ENCODE results near the gene NPNT.
"Not testable (repeated sequence)": the region's sequence is repeated elsewhere in the genome, so short reads cannot be mapped to it uniquely, and the experiment has no call there.

NPNT gene, protein sequence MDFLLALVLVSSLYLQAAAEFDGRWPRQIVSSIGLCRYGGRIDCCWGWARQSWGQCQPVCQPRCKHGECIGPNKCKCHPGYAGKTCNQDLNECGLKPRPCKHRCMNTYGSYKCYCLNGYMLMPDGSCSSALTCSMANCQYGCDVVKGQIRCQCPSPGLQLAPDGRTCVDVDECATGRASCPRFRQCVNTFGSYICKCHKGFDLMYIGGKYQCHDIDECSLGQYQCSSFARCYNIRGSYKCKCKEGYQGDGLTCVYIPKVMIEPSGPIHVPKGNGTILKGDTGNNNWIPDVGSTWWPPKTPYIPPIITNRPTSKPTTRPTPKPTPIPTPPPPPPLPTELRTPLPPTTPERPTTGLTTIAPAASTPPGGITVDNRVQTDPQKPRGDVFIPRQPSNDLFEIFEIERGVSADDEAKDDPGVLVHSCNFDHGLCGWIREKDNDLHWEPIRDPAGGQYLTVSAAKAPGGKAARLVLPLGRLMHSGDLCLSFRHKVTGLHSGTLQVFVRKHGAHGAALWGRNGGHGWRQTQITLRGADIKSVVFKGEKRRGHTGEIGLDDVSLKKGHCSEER

DNA sequence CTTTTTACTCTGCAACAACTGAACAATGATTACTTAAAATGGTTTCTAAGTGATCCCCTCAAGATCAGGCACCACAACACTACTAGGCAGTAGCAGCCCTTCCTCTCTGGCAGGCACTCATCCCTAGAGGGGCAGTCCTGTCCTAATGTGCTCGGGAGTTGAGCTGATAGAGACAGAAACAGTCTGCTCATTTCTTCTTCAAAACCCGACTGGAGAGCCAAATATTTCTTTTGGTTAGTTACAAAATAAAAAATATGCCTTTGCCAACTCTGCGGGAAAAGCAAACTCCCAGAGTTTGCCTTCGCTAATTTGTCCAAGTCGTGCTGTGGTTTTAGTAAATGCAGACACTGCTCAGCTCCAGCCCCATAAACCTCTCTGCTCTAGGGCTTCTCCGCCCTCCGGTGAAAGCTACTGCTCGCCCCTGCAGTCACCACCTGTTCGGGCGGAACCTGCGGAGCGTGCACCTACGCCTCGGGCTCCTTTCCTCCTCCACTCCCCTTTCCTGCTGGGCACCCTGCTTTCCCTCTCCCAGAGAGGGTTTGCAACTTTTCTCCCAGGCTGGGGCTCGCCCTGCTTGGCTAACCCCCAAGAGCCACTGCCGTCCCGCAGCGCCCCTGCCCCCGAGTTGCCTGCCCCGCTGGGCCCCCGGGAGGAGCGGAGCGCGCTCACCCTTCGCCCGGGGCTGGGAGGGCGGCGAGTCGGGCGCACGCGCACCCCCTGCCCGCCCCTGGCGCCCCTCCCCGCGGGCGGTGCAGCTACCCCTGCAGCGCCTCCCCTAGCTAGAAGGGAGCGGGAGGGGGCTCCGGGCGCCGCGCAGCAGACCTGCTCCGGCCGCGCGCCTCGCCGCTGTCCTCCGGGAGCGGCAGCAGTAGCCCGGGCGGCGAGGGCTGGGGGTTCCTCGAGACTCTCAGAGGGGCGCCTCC, at the start of gene NPNT:
Gene NPNT (plus strand): TSS at position 812 of the 923 bp plus-strand sequence. CDS start 182 bp downstream, outside the sequence.
- DNase-seq (ENCODE audit: low spot score), result no peak

DNA sequence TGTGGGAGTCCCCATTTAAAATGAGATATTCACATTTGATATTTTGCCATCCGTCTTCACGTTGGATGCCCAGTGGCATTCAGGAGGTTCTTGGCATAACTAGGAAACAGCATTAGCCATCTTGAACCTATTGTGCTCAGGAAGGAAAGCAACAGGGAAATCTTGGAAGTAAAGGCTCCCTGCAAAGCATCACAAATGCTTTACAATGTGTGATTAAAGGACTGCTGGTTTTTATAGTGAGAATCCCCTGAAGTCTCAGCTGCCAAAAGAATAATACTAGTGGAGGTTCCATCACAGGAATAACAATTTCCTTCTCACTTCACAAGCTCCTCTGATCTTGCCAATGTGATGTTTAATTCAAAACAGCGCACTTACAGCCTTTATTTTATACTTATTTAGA, 49.7 kb upstream of the NPNT start:
- no peak for DNase-seq (ENCODE audit: low spot score)

DNA sequence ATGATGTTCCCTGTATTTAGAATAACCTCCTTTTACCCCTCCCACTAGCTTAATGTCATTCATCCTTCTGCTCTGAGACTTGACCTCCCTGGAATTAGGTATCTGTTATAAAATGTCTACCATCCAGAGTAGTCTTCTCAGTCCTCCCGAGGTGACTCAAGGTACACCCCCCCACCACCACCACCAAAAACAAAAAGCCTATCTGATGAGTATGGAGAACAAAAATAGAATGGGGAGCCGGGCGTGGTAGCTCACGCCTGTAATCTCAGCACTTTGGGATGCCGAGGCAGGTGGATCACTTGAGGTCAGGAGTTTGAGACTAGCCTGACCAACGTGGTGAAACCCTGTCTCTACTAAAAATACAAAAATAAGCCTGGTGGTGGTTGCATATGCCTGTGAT, 46.9 kb upstream of the NPNT start:
- not testable (repeated sequence) for DNase-seq (ENCODE audit: low spot score)

DNA sequence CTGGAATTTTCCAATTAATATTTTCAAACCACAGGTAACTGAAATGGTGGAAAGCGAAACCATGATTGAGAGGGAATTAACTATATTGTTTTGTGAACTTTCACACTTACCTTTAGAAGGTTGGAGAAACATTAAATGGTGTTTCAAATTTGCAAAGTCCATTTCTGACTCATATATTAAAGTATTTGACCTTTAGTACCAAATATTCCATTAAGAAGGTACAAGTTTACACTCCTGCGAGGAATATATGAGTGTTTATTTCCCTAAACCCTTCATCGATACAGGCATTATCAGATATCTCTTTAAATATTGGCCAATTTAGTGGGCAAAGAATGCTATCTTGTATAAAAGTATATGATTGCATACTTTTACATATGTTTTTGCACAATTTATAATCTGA, 44.1 kb upstream of the NPNT start:
- no peak for DNase-seq (ENCODE audit: low spot score)

DNA sequence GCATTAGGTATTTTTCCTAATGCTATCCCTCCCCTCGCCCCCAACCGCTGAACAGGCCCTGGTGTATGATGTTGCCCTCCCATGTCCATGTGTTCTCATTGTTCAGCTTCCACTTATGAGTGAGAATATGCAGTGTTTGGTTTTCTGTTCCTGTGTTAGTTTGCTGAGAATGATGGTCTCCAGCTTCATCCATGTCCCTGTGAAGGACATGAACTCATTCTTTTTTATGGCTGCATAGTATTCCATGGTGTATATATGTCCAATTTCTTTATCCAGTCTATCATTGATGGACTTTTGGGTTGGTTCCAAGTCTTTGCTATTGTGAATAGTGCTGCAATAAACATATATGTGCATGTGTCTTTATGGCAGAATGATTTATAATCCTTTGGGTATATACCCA, 43.0 kb upstream of the NPNT start:
- not testable (repeated sequence) for DNase-seq (ENCODE audit: low spot score)

DNA sequence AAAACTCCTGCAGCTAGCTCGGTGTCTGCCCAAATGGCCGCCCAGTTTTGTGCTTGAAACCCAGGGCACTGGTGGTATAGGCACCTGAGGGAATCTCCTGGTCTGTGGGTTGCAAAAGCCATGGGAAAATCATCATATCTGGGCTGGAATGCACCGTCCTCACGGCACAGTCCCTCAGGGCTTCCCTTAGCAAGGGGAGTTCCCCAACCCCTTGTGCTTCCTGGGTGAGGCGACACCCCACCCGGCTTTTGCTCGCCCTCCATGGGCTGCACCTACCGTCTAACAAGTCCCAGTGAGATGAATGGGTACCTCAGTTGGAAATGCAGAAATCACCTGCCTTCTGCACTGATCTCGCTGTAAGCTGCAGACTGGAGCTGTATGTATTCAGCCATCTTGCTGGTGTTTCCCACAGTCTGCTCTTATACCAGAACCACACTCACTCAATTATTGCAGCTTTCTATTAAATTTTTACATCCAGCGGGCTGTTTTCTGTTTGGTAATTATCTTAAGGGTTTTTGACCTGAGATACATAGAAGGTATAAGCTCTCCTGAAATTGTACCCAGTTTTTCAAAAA, 36.7 kb upstream of the NPNT start:
- no peak for DNase-seq (ENCODE audit: low spot score)

DNA sequence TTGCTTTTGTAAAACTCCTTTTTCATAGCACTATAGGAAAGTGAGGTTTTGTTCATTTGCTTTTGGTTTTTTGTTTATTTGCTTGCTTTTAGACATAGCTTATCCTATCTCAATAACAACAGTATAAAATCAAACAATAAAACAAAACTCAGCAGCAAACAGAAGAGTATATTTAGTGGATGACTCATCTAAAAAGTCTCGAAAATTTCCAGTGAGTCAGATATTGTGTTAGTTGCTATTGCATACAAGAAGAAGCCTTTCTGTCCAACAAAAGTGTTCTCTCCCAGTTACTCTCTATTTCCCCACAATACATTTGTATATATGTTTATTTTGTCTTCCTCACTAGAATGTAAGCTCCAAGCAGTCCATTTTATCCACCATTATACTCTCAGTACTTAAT, 36.0 kb upstream of the NPNT start:
- DNase-seq (ENCODE audit: low spot score), result no peak

DNA sequence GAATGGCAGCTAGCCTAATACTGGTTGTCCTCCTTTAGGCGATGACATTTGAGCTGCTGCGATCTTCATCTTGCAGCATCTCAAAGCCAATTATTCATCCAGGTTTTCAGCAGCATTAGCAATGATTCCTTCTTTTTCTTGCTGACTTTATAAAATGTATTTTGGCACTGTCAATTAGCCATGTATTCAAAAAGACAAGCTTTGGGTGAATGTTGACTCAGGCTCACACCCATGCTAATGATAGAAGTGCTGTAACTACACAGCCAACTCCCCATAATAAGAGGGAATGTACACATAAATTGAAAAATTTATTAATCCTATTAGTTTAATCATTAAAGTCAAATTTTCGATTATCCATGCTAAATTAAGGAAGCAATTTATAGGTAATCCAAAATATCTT, 24.3 kb upstream of the NPNT start:
- DNase-seq (ENCODE audit: low spot score), result no peak

DNA sequence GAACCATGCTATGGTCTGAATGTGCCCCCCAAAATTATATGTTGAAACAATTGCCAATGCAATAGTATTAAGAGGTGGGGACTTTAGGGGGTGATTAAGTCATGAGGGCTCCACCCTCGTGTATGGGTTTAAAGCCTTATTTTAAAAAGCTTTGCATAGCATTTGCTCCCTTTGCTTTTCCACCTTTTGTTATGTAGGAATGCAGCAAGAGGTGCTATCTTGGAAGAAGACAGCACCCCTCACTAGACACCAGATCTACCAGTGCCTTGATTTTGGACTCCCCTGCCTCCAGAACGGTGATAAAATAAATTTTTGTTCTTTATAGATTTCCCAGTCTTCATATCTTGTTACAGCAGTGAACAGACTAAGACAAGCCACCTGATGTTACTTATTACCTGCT, 23.3 kb upstream of the NPNT start:
- no peak for DNase-seq (ENCODE audit: low spot score)

DNA sequence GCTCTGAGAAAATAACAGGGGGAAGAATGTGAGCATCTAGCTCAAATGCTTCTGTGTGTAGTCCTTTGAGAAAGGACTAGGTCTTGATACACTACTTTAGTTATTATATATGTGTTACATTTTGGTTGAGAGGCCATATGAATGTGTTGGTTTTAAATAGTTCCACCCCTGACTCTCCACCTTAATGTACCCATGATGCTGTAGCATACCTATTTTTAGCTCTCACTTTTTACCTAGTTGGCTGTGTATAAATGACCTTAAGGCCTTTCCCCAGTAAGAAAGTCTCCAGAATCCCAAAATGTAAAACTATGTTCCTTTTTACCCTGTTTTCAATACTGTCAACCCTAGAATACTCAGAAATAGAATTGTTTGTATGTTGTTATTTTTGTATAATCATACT, 20.0 kb upstream of the NPNT start:
- no peak for DNase-seq (ENCODE audit: low spot score)

DNA sequence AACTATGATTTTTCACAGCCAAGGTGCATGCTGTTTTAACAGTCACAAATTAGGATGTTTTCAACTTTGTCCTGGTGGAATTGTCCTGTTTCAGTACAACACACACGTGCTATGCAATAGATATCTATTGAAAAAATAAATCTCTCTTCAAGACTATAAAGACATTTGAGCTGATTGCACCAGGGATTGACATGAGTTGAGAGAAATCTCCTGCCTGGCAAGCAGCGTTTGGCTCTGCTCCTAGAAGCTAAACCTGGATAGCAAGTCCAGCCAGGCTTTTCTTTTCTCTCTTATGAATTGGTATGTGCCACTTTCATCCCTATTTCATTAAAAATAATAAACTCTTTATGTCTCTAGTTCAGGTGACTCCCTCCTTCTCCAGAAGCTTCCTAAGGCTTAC, 16.6 kb upstream of the NPNT start:
- DNase-seq (ENCODE audit: low spot score), result no peak

DNA sequence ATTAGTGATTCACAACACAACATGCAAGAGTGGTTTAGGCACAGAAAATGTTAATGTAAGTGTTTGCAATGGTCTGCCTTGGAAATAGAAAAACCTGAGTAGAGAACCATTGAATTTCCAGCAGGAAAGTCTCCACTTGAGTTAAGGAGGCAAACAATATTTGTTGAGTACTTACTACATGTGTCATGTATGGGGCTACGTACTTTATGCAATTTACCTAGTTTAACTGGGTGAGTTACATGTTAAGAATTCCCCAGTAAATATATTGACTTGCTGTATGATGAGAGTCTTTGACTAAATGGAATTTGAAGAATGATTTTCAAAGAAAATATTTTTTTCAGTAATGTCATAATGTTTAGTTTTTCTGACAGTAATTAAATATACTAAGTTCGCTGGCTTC, 7.8 kb upstream of the NPNT start:
- no peak for DNase-seq (ENCODE audit: low spot score)

DNA sequence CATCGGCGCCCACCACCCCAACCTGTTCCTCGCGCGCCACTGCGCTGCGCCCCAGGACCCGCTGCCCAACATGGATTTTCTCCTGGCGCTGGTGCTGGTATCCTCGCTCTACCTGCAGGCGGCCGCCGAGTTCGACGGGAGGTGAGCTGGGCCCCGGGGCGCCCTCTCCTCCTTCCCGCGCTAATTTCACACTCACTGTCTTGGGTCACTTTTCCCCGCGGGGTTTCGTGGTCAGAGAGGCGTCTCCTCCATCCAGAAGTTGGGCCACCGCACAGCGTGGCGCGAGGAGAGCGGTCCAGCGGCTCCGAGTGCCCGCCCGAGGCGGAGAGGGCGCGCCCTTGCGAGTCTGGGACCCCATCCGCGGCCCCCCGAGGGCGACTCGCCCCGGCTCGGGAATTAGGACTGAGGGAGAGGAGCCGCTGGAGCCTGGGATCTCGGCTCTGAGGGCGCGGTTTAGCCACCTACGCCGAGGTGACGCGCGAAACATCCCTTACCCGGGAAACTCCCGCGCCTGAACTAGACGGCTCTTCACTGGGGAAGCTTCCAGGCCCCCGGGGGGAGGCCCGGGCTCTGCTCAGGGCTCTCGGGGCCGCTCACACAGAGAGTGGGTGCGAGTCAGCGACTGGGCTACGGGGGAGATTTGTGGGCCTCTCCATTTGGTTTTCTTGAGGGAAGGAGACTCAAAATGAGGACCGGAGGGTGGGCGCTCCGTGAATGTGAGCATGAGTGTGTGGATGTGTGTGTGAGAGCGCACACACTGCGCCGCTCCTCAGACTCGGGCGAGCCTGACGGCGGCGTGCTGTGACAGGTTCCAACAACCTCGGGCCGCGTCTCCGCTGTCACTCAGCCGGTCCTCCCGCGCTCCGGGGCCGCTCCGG, 551 bp downstream of the NPNT start:
- no peak for DNase-seq (ENCODE audit: low spot score)

DNA sequence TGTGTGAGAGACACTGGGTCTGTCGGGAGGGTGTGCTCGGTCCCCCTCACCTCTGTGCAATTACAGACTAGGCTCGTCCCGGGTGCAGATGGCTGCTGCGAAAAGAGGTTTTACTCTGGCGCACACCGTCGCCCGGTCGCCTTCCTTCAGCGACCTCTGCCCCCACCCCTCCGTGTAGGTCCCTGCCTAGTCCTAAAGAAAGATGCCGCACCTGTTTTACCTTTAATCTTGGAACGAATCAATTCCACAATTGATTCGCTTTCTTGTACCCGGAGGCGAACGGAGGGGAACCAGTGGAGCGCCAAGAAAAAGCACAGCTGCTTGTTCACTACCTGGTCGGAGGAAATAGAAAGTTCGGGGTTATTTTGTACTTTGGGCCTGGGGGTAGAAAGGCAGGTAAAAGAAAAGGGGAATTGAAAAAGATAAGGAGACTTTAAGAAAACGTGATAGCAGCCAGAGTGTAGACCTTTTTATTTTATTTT, 1.2 kb downstream of the NPNT start:
- no peak for DNase-seq (ENCODE audit: low spot score)

DNA sequence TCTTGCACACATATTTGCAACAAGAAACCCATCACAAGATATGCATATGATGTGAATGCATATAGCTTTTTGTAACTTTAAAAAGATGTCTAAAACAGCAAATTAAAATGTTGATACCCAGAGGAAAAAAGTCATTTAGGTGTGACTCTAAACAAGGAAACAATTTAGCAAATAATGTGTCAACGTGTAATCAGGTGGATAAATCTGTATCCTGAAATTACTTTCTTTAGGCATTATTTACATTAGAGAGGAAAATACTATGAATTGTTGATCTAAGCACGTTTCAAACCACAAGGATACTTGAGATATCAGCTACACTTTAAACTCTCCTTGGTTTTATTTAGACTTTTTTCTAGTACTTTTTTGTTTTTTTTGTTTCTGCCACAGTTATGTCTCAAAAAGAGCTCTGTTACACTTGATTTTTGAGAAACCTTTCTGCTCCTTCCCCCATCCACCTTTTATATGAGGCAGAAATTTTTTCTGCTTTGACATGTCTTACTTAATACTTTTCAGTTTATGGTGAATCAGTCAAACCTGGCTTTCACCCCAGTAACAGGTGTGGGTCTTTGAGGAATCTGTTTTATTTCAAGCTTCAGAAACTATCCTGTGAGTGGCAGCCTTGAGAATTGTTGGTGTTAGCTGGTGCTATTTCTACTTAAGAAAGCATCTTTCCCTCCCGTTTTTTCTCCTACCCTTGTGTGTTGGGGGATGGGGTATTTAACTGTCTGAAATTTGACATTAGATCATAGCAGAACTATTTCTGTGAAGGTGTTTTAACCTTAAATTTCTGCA, 1.9 kb downstream of the NPNT start:
- no peak for DNase-seq (ENCODE audit: low spot score)

DNA sequence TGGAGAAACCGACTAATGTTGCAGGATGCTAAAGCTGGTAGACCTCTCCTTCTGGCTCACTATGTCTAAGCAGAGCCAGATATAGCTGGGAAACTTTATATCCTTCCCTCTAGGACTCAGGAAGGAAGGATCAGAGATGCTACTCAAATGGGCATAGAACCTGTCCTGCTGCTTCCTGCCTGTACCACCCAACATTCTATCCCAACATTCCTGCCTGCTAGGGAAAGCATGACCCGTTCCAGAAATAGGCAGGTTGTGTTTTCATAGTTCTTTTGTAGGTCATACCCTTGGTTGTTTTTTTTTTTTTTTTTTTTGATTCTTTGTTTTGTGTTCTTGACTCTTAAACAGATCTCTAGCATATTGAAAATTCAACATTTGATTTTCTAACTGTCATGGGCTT, 5.3 kb downstream of the NPNT start:
- no peak for DNase-seq (ENCODE audit: low spot score)

DNA sequence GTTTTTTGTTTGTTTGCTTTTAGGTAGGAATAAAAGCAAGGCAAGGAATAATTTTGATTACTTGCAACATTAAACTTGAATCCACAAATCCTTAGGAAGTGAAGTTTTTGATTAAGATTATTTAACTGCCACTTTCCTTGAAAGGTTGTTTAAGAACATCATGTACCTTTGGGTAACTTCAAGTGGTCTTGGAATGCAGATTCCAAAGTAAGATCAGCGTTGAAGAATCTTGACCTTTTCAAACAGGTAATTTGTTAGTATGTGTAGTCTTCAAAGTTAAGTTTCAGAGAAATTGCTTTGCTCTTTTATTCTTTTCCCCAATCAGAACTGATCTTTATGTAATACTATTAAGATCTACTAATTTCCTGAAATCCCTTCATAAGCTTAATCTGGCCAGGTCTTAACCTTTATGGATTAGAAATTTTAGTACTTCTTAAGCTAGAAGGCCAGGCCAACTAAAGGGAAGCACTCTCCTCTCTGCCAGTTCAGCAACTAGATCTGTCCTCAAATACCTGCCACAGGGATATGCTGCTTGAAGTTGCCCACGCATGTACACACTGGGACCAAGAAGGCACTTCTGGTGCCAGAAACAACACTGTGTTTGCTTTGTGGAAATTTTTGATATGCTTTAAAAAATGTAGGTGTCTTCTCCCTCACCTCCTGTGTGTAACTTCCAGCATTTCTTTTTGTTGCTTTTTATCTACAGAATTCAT, 7.4 kb downstream of the NPNT start:
- DNase-seq (ENCODE audit: low spot score), result no peak

DNA sequence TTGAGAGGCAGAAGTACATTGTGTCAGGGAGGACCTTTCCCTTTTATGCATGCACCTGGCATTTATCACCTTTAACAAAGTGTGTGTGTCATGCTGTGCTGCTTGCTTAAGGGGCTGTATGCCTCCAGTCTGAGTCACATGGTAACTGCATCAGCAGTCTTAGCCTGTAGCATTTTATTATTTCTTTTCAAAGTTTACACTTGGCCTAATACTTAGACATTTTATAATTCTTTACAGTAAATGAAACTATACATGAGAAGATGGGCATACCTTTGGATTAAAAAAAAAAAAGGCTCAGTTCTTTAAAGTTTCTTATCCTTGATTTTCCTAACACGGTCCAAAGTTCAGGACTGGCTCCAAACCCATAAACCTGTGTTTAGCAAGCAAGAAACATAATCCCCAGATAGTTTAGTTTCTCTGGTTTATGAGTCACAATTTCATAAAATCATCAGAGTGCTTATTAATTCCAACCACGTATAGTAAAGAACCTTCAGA, 14.6 kb downstream of the NPNT start:
- DNase-seq (ENCODE audit: low spot score), result no peak

DNA sequence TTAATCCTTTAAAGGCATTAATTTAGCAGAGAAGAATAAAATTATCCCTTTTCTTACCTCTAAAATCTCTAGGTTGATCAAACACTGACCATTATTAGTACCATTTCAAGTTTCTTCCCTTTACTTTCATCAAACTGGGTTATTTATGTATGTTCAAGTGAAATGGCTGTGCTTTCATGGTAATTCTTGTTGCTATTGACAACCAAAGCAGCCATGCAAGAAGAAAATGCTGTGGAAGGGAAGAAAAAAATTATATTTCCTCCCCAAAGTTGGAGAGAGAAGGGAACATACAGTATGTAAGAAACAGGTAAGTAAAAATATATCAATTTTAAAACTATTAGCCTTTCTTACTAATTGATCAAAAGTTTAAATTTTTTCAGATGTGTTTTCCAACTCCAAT, 16.2 kb downstream of the NPNT start:
- no peak for DNase-seq (ENCODE audit: low spot score)

DNA sequence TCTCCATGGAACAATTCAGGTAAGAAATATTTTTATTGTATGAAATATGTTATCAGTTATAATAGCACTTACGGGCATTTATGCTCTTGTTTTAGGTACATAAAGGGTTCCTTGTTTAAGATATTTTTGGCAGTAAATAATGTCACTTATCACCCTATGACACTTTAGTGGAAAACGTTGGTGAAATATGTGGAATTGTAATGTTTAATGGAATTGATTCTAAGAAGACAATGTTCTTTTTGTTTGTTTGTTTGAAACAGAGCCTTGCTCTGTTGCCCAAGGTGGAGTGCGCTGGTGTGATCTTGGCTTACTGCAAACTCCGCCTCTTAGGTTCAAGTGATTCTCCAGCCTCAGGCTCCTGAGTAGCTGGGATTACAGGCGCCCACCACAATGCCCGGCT, 17.4 kb downstream of the NPNT start:
- no peak for DNase-seq (ENCODE audit: low spot score)

Measured in activated CD4-positive, alpha-beta T cell treated with anti-CD3 and anti-CD28 coated beads, Interleukin-2, Interleukin-4, amounts not matched to agents 100 ng/mL and 50 ng/mL, durations not matched to agents 16 hours and 8 hours (primary cell).